Spleen (tissue), 11 donors: ENCODE measurements around the gene BOD1L2. TPM values are rescaled to one million over a fixed set of nuclear protein-coding genes. Genes with fewer than 3 reads are reported as not detected.

Experiments used
- DNase-seq: peaks from one replicate; pipeline ENCODE4 v3.0.0-alpha.2; 2020
- H3K27ac ChIP-seq, 8 donors: fragments of 200-600 bp; sonication (generic) in 7 of 8; 1 replicate in 4 of 8; 2 replicates in 4 of 8; pipeline versions ENCODE4 v1.5.0 to v1.8.0; 2016 to 2021; ENCODE audit warnings: inconsistent platforms in 4 of 8, mild to moderate bottlenecking in 4 of 8, moderate library complexity in 1 of 8
- H3K27me3 ChIP-seq, 7 donors: fragments of 200-600 bp; sonication (generic) in 6 of 7; replicated peaks in 1 of 7; 1 replicate in 4 of 7; 2 replicates in 3 of 7; pipeline versions ENCODE4 v1.5.0 to v1.8.0; 2016 to 2021; ENCODE audit warnings: inconsistent platforms in 3 of 7, mild to moderate bottlenecking in 1 of 7
- H3K36me3 ChIP-seq, 6 donors: fragments of 200-600 bp; sonication (generic) in 5 of 6; 1 replicate in 4 of 6; 2 replicates in 2 of 6; pipeline versions ENCODE4 v1.5.0 to v1.8.0; 2016 to 2021; ENCODE audit warnings: inconsistent platforms in 2 of 6
- H3K4me1 ChIP-seq, 6 donors: fragments of 200-600 bp; sonication (generic) in 5 of 6; 1 replicate in 3 of 6; 2 replicates in 3 of 6; pipeline versions ENCODE4 v1.5.0 to v1.8.0; 2016 to 2021; ENCODE audit warnings: inconsistent platforms in 3 of 6
- H3K4me3 ChIP-seq, 8 donors: fragments of 200-600 bp; sonication (generic) in 7 of 8; 1 replicate in 4 of 8; 2 replicates in 4 of 8; pipeline versions ENCODE4 v1.5.0 to v1.8.0; 2016 to 2021; ENCODE audit warnings: inconsistent platforms in 4 of 8, mild to moderate bottlenecking in 4 of 8, moderate library complexity in 2 of 8
- H3K9me3 ChIP-seq, 8 donors: fragments of 200-600 bp; sonication (generic) in 7 of 8; 1 replicate in 4 of 8; 2 replicates in 4 of 8; pipeline versions ENCODE4 v1.5.0 to v1.8.0; 2016 to 2021; ENCODE audit warnings: inconsistent platforms in 4 of 8
- POLR2A ChIP-seq, 3 donors: fragments of 450-650 bp; IDR thresholded peaks; one replicate each; pipeline ENCODE4 v1.5.1; 2017; ENCODE audit warnings: antibody characterized with exemption in 3 of 3, mild to moderate bottlenecking in 1 of 3
- POLR2AphosphoS5 ChIP-seq, 3 donors: sonication (generic); formaldehyde crosslinking; IDR thresholded peaks; one replicate each; pipeline ENCODE4 v1.5.1; 2017; ENCODE audit warnings: antibody characterized with exemption in 3 of 3
- WGBS, 5 donors: extraction: QIAGEN DNeasy Blood & Tissue Kit in 3 of 5; methylation state at CpG; one replicate each; pipeline versions ENCODE4 v1.1.5 to v1.1.7; 2013 to 2018; 5-methylcytosine and 5-hydroxymethylcytosine counted together
- intact Hi-C: fragments of 100-400 bp; cut with DNase I; formaldehyde crosslinking; loops from one replicate; pipeline ENCODE4 v1.15.0; 2023; ENCODE audit warnings: low total_unique reads
- polyA plus RNA-seq, 3 donors: library from polyadenylated mRNA; stranded (reverse); fragments of 200-250 nt; gene quantifications; one replicate each; pipeline ENCODE4 v1.2.1, GENCODE V29; 2013
- total RNA-seq, 7 donors: library from RNA; depleted of rRNA in 3 of 7; stranded (reverse); fragments of >200 nt in 3 of 7; fragmentation: NEBNext Ultra II Directional in 4 of 7; extraction: Animal tissue kit (Norgen Biotek cat#: 25700) in 4 of 7; gene quantifications; one replicate each; pipeline versions ENCODE4 v1.1.0 to v1.2.1, GENCODE V29; 2016 to 2021
- TF ChIP-seq, protein P1 (sequence below), 11 experiments: fragments of 200-600 bp in 7 of 11; fragments of 450-650 bp in 4 of 11; sonication (generic) in 4 of 11; IDR thresholded peaks in 8 of 11; conservative IDR thresholded peaks in 3 of 11; 1 replicate in 7 of 11; 2 replicates in 4 of 11; pipeline versions ENCODE4 v1.4.0 to v1.8.0; 2016 to 2021; ENCODE audit warnings: antibody characterized with exemption in 11 of 11, inconsistent platforms in 4 of 11, mild to moderate bottlenecking in 1 of 11
- donor health status: healthy with polysubstance abuse.
- donor health status: DM: no; HTN: no; CAD: no; lungs with moderate emphysema.
- donor health status: DM: no; HTN: no; CAD: no.
- donor health status: Bipolar disorder and iron deficiency.
- donor health status: healthy.
- donor health status: DM: no; HTN: no; CAD: no.
- donor health status: DM: yes; HTN: yes; CAD: no.

The BOD1L2 gene
- total and polyA plus RNA-seq, 10 donors: not detected

DNA sequence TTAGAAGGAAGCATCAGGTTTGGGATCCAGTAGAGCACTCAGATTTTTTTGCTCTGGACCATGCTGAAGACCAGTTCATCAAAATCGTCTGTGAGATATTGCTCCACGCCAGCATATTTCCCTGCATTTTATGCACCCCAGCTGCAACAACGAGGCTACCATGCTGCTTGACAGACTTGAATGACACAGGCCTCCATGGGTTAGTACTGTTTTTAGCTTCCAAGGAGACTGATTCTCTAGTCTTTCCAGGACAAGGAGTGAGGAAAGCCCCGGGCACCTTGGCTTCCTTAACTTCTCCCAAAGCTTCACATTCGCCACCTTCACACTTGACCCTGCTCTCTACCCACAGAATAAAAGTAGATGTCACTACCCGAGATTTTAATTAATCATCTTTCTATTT, 17.5 kb downstream of the BOD1L2 start:
- H3K9me3 ChIP-seq: peaks cover 0 to 18% (median 2%) of the 10 kb centered on the region in 8 donors
- intact Hi-C loops: no loop called here
- no peak overlapping the region for H3K27ac ChIP-seq
- no peaks in the 10 kb centered on the region for H3K4me1 ChIP-seq
- H3K36me3 ChIP-seq: no peaks in the 10 kb centered on the region
- no peak overlapping the region for H3K4me3 ChIP-seq
- WGBS, 5 donors: 63 to 72% (median 68%) methylated on average over 6 of the region's 6 CpGs
- TF ChIP-seq, protein P1, sequence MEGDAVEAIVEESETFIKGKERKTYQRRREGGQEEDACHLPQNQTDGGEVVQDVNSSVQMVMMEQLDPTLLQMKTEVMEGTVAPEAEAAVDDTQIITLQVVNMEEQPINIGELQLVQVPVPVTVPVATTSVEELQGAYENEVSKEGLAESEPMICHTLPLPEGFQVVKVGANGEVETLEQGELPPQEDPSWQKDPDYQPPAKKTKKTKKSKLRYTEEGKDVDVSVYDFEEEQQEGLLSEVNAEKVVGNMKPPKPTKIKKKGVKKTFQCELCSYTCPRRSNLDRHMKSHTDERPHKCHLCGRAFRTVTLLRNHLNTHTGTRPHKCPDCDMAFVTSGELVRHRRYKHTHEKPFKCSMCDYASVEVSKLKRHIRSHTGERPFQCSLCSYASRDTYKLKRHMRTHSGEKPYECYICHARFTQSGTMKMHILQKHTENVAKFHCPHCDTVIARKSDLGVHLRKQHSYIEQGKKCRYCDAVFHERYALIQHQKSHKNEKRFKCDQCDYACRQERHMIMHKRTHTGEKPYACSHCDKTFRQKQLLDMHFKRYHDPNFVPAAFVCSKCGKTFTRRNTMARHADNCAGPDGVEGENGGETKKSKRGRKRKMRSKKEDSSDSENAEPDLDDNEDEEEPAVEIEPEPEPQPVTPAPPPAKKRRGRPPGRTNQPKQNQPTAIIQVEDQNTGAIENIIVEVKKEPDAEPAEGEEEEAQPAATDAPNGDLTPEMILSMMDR (IDR thresholded peaks at IDR 0.05 in 8 of 11, conservative IDR thresholded peaks at IDR 0.05 in 3 of 11): no peak
- TF ChIP-seq POLR2AphosphoS5 (IDR thresholded peaks at IDR 0.05) (no peak), POLR2A (IDR thresholded peaks at IDR 0.05) (no peak)
- H3K27me3 ChIP-seq: peaks cover 0 to 31% (median 0%) of the 10 kb centered on the region in 7 donors
- DNase-seq: no peak

DNA sequence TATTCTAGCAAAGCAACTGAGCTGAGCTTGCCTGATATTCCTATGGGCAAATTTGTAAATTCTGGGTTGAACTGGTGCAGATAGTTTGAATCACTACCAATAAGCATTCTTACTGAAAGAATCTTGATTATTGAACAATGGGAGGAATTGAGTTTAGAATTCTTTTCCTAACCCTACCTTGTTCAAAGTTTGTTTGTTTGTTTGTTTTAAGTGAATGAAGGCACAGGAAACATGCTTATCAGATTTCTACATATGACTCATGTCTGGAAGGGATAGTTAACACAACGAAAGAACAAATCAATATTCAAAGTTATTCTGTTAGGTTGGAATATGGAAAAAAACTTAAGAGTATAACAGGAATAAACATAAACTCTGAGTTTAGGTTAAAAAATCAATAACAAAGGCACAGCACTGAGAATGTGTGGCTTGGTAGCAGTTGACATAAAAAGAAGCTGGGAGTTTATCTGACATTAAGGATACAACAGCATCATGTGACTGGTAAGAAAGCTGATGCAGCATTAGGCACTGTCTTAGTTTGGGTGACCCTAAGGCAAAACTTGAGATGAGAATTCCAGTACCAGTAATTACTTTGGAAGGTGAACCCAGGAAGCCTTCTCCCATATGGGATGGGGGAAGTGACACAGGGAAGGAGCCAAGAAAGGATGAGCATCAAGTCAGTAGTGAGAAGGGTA, 20.9 kb downstream of the BOD1L2 start:
- H3K27me3 ChIP-seq: peaks cover 0 to 31% (median 0%) of the 10 kb centered on the region in 7 donors
- H3K27ac ChIP-seq: no peak overlapping the region
- WGBS, 5 donors: 39 to 59% (median 49%) methylated on average over 1 of the region's 1 CpG
- no peaks in the 10 kb centered on the region for H3K4me1 ChIP-seq
- intact Hi-C loops: no loop called here
- DNase-seq: no peak
- TF ChIP-seq POLR2A (IDR thresholded peaks at IDR 0.05): no peak
- TF ChIP-seq POLR2AphosphoS5 (IDR thresholded peaks at IDR 0.05): no peak
- TF ChIP-seq, protein P1 (IDR thresholded peaks at IDR 0.05 in 8 of 11, conservative IDR thresholded peaks at IDR 0.05 in 3 of 11): no peak
- peaks cover 0 to 15% (median 2%) of the 10 kb centered on the region in 8 donors for H3K9me3 ChIP-seq
- no peak overlapping the region for H3K4me3 ChIP-seq
- no peaks in the 10 kb centered on the region for H3K36me3 ChIP-seq

DNA sequence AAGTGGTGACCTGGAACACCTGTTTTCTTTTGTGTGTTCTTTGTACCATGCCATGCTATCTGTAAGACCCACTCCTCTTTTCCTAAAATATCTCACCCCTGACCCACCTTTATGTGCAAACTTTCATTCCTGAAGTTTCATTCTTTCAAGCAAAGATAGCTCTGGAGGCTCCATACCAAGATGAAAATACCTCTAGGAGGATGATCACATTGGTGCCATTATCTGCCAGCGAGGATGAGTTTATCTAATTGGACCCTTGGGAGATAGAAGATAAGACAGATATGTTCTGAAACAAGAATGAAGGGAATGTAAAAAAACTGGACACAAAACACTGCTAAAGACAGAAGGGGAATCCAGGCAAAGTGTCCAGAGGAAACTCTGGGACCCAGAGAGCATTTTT, 24.1 kb downstream of the BOD1L2 start:
- Histone ChIP-seq H3K4me3 (no peak overlapping the region), H3K4me1 (no peaks in the 10 kb centered on the region), H3K36me3 (no peaks in the 10 kb centered on the region), H3K27ac (no peak overlapping the region), H3K27me3 (peaks cover 0 to 24% (median 0%) of the 10 kb centered on the region in 7 donors), H3K9me3 (peaks cover 0 to 23% (median 17%) of the 10 kb centered on the region in 8 donors)
- WGBS, 5 donors: 60 to 77% (median 76%) methylated on average over 1 of the region's 1 CpG
- DNase-seq: no peak
- intact Hi-C loops: no loop called here
- TF ChIP-seq POLR2A (IDR thresholded peaks at IDR 0.05): no peak
- TF ChIP-seq, protein P1 (IDR thresholded peaks at IDR 0.05 in 8 of 11, conservative IDR thresholded peaks at IDR 0.05 in 3 of 11): no peak
- no peak for TF ChIP-seq POLR2AphosphoS5 (IDR thresholded peaks at IDR 0.05)

DNA sequence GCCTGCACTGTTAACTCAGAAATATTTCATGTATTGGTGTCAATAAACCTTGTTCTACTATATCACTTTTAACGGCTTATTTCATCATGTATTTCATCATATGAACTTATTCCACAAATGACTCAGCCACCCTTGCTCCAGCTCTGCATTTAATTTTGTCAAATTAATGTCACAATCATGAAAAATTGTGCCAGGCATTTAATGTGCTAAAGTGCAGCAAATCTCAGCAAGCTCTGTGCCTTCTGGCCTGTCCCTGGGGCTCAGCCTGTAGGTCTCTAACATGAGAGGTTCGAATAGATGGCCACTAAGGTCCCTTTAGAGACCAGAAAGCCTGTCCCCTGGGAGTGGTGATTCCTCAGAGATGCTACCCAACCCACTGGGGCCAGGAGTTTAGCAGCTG, 28.6 kb downstream of the BOD1L2 start:
- H3K36me3 ChIP-seq: no peaks in the 10 kb centered on the region
- H3K27me3 ChIP-seq: peaks cover 0 to 4% (median 0%) of the 10 kb centered on the region in 7 donors
- H3K4me3 ChIP-seq: no peak overlapping the region
- peaks cover 0 to 23% (median 18%) of the 10 kb centered on the region in 8 donors for H3K9me3 ChIP-seq
- no peak for TF ChIP-seq POLR2A (IDR thresholded peaks at IDR 0.05)
- no peak for TF ChIP-seq POLR2AphosphoS5 (IDR thresholded peaks at IDR 0.05)
- TF ChIP-seq, protein P1 (IDR thresholded peaks at IDR 0.05 in 8 of 11, conservative IDR thresholded peaks at IDR 0.05 in 3 of 11): no peak
- intact Hi-C loops: no loop called here
- DNase-seq: no peak
- H3K27ac ChIP-seq: no peak overlapping the region
- 46 to 82% (median 58%) methylated on average over 2 of the region's 2 CpGs for WGBS, 5 donors
- H3K4me1 ChIP-seq: no peaks in the 10 kb centered on the region
